K562 (cell line): ENCODE results near the gene MBOAT7. TPM values are rescaled to one million over a fixed set of nuclear protein-coding genes. Genes with fewer than 3 reads are reported as not detected.

Source experiments
- ARHGAP35 ChIP-seq: fragments of 450-650 bp; IDR thresholded peaks from 2 replicates; pipeline ENCODE4 v1.6.1; 2018; ENCODE audit not compliant: partially characterized antibody
- CREB5 ChIP-seq: fragments of 250-450 bp; sonication (Bioruptor Pico); IDR thresholded peaks from 2 replicates; pipeline ENCODE4 v1.5.0; 2020; ENCODE audit warnings: mild to moderate bottlenecking
- CREBBP ChIP-seq: IDR thresholded peaks from one replicate; pipeline ENCODE4 v1.6.1; 2012; ENCODE audit warnings: low read depth, mild to moderate bottlenecking, control low read depth, inconsistent platforms, low read length
- MCM2 ChIP-seq: fragments of 450-650 bp; IDR thresholded peaks from 2 replicates; pipeline ENCODE4 v1.6.1; 2017; ENCODE audit warnings: low read depth, mild to moderate bottlenecking
- MECOM ChIP-seq: fragments of 250-450 bp; sonication (Bioruptor Pico); IDR thresholded peaks from 2 replicates; pipeline ENCODE4 v1.8.0; 2022; ENCODE audit warnings: inconsistent platforms
- MIER1 ChIP-seq: fragments of 450-650 bp; IDR thresholded peaks from 2 replicates; pipeline ENCODE4 v1.6.1; 2016; ENCODE audit warnings: antibody characterized with exemption, mild to moderate bottlenecking, low read depth
- SMARCC2 ChIP-seq: fragments of 450-650 bp; IDR thresholded peaks from 2 replicates; pipeline ENCODE4 v1.6.1; 2017; ENCODE audit warnings: antibody characterized with exemption, moderate library complexity, mild to moderate bottlenecking, low read depth
- TFAP4 ChIP-seq: sonication (generic); formaldehyde crosslinking; IDR thresholded peaks from 2 replicates; pipeline ENCODE4 v1.8.0; 2022; ENCODE audit warnings: missing genetic modification reagents, mild to moderate bottlenecking, moderate library complexity, borderline replicate concordance
- XRCC4 ChIP-seq: IDR thresholded peaks from one replicate; pipeline ENCODE4 v1.6.1; 2011; ENCODE audit not compliant: insufficient read depth, insufficient read length; ENCODE audit errors: extremely low read depth
- polyA plus RNA-seq, 8 experiments: library from polyadenylated mRNA; depleted of rRNA in 4 of 8; stranded (reverse) in 5 of 8; unstranded in 3 of 8; fragments of >200 nt; fragmentation: Nextera tagmentation in 2 of 8; fragmentation: Illumina TruSeq in 1 of 8; extraction: Ambion mirVana in 2 of 8; extraction: Trizol in 1 of 8; gene quantifications; 2 replicates each; pipeline versions ENCODE4 v1.2.1 to v1.2.3, GENCODE V29; 2011 to 2014; ENCODE audit warnings: inconsistent platforms in 1 of 8, missing spikeins in 1 of 8
- total RNA-seq, 7 experiments: library from RNA; depleted of rRNA in 6 of 7; stranded (reverse); fragments of >200 nt in 6 of 7; fragmentation: Illumina TruSeq in 2 of 7; extraction: Trizol in 2 of 7; gene quantifications; 2 replicates each; pipeline versions ENCODE4 v1.2.1 to v1.2.3, GENCODE V29; 2011 to 2021; ENCODE audit warnings: low replicate concordance in 1 of 7
- TF ChIP-seq, protein P1 (sequence below): IDR thresholded peaks from 2 replicates; pipeline ENCODE4 v1.6.1; 2012; ENCODE audit warnings: low read depth, low read length, improper control_type of control experiment, borderline replicate concordance
- TF ChIP-seq, protein P2 (sequence below): fragments of 250-450 bp; sonication (Bioruptor Pico); IDR thresholded peaks from 2 replicates; pipeline ENCODE4 v1.8.0; 2022; ENCODE audit warnings: inconsistent platforms
- TF ChIP-seq, protein P3 (sequence below): sonication (generic); formaldehyde crosslinking; IDR thresholded peaks from 2 replicates; pipeline ENCODE4 v1.8.0; 2022; ENCODE audit warnings: mild to moderate bottlenecking, missing genetic modification reagents

Gene MBOAT7
- total and polyA plus RNA-seq, 9 of the 15 experiments (the other 6 are each of a cell fraction or from before 2014, with no cell fraction given): 1.4 to 153 (median 56.1) TPM

DNA sequence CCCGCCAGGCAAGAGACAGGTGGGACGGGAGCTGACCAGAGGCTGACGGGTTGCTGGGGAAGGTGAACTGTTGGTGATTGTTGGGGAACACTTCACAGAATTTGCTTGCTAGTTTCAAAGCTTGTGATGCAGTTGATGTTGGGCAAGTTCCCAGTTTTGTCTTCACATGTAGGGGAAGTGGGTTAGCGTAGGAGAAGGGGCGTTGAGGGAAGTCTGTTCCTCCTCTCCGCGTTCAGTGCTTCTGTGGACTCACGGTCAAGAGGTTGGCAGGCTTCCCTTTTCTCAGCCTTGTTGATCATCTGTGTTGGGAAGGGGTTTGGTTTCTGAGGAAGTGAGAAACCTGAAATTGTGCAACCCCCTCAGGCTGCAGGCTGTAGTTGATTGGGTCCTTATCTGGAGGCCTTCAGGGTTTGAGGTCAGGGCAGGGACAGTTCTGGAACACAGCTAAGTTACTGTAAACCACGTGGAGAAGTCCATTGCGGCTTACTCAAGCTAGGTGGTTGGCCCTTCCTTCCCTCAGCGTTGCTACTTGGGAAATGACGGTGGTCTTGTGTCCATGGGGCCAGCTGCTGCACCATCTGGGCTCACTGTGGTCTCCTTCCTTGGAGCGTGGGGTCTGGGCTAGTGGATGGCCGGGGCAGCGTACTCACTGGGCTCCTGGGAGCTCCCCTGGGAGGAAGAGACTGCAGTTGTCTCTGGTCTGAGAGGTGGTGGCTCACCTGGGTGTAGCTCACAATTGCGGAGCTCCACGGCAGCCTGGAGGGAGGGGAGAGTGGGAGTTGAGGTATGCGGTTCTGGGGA lies 18.8 kb upstream of the MBOAT7 start (continued):
- TF ChIP-seq, protein P1, sequence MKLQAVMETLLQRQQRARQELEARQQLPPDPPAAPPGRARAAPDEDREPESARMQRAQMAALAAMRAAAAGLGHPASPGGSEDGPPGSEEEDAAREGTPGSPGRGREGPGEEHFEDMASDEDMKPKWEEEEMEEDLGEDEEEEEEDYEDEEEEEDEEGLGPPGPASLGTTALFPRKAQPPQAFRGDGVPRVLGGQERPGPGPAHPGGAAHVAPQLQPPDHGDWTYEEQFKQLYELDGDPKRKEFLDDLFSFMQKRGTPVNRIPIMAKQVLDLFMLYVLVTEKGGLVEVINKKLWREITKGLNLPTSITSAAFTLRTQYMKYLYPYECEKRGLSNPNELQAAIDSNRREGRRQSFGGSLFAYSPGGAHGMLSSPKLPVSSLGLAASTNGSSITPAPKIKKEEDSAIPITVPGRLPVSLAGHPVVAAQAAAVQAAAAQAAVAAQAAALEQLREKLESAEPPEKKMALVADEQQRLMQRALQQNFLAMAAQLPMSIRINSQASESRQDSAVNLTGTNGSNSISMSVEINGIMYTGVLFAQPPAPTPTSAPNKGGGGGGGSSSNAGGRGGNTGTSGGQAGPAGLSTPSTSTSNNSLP: no peak
- TF ChIP-seq CREBBP: no peak
- no peak for TF ChIP-seq XRCC4
- TF ChIP-seq, protein P2, sequence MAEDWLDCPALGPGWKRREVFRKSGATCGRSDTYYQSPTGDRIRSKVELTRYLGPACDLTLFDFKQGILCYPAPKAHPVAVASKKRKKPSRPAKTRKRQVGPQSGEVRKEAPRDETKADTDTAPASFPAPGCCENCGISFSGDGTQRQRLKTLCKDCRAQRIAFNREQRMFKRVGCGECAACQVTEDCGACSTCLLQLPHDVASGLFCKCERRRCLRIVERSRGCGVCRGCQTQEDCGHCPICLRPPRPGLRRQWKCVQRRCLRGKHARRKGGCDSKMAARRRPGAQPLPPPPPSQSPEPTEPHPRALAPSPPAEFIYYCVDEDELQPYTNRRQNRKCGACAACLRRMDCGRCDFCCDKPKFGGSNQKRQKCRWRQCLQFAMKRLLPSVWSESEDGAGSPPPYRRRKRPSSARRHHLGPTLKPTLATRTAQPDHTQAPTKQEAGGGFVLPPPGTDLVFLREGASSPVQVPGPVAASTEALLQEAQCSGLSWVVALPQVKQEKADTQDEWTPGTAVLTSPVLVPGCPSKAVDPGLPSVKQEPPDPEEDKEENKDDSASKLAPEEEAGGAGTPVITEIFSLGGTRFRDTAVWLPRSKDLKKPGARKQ (CRISPR knock-in tag): no peak
- peak; percentile 74; the same call in 1 of the 2 replicates for TF ChIP-seq MIER1
- TF ChIP-seq MCM2: no peak
- TF ChIP-seq SMARCC2: peak; percentile 81
- TF ChIP-seq, protein P3, sequence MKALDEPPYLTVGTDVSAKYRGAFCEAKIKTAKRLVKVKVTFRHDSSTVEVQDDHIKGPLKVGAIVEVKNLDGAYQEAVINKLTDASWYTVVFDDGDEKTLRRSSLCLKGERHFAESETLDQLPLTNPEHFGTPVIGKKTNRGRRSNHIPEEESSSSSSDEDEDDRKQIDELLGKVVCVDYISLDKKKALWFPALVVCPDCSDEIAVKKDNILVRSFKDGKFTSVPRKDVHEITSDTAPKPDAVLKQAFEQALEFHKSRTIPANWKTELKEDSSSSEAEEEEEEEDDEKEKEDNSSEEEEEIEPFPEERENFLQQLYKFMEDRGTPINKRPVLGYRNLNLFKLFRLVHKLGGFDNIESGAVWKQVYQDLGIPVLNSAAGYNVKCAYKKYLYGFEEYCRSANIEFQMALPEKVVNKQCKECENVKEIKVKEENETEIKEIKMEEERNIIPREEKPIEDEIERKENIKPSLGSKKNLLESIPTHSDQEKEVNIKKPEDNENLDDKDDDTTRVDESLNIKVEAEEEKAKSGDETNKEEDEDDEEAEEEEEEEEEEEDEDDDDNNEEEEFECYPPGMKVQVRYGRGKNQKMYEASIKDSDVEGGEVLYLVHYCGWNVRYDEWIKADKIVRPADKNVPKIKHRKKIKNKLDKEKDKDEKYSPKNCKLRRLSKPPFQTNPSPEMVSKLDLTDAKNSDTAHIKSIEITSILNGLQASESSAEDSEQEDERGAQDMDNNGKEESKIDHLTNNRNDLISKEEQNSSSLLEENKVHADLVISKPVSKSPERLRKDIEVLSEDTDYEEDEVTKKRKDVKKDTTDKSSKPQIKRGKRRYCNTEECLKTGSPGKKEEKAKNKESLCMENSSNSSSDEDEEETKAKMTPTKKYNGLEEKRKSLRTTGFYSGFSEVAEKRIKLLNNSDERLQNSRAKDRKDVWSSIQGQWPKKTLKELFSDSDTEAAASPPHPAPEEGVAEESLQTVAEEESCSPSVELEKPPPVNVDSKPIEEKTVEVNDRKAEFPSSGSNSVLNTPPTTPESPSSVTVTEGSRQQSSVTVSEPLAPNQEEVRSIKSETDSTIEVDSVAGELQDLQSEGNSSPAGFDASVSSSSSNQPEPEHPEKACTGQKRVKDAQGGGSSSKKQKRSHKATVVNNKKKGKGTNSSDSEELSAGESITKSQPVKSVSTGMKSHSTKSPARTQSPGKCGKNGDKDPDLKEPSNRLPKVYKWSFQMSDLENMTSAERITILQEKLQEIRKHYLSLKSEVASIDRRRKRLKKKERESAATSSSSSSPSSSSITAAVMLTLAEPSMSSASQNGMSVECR (CRISPR knock-in tag): peak; percentile 74
- TF ChIP-seq MECOM (CRISPR knock-in tag): no peak
- no peak for TF ChIP-seq ARHGAP35
- TF ChIP-seq TFAP4 (CRISPR knock-in tag): peak; percentile 94
- TF ChIP-seq CREB5: 0 out of 2 replicates have a peak, but pooled peaks have one; percentile 12
